HL-60 (cell line): ENCODE data around the gene BEX5.

Experiments
- CTCF ChIP-seq: IDR thresholded peaks from one replicate; pipeline ENCODE4 v1.5.1; 2011; ENCODE audit warnings: low read length, control low read depth, inconsistent platforms; ENCODE audit not compliant: insufficient read depth
- GABPA ChIP-seq: IDR thresholded peaks from 2 replicates; pipeline ENCODE4 v1.6.1; 2012; ENCODE audit warnings: low read depth
- POLR2AphosphoS5 ChIP-seq: IDR thresholded peaks from 2 replicates; pipeline ENCODE4 v1.6.1; 2012; ENCODE audit warnings: low read depth
- REST ChIP-seq: IDR thresholded peaks from 2 replicates; pipeline ENCODE4 v1.6.1; 2012; ENCODE audit warnings: low read depth; ENCODE audit not compliant: insufficient replicate concordance
- SPI1 ChIP-seq: IDR thresholded peaks from 2 replicates; pipeline ENCODE4 v1.6.1; 2012; ENCODE audit warnings: low read depth, mild to moderate bottlenecking, borderline replicate concordance

GRCh38 chrX:102113367-102113766 is 42.4 kb downstream of the BEX5 start:
- TF ChIP-seq CTCF (no peak), POLR2AphosphoS5 (no peak), GABPA (no peak), REST (no peak), SPI1 (no peak)
